Hepatocyte (in vitro differentiated cells): ENCODE measurements around the gene COL5A1.

ENCODE experiments used
- EZH2 ChIP-seq: fragments of 200-600 bp; sonication (generic); IDR thresholded peaks from 2 replicates; pipeline ENCODE4 v1.6.1; 2016; ENCODE audit warnings: antibody characterized with exemption, mild to moderate bottlenecking, borderline replicate concordance
- EZH2phosphoT487 ChIP-seq: fragments of 200-600 bp; sonication (generic); IDR thresholded peaks from one replicate; pipeline ENCODE4 v1.6.1; 2018; ENCODE audit warnings: antibody characterized with exemption, mild to moderate bottlenecking, low read depth, moderate library complexity; ENCODE audit not compliant: unreplicated experiment, severe bottlenecking
- TF ChIP-seq, protein P1 (sequence below): fragments of 200-600 bp; sonication (generic); IDR thresholded peaks from 2 replicates; pipeline ENCODE4 v1.5.1; 2016; ENCODE audit warnings: antibody characterized with exemption, mild to moderate bottlenecking; ENCODE audit not compliant: poor library complexity

DNA sequence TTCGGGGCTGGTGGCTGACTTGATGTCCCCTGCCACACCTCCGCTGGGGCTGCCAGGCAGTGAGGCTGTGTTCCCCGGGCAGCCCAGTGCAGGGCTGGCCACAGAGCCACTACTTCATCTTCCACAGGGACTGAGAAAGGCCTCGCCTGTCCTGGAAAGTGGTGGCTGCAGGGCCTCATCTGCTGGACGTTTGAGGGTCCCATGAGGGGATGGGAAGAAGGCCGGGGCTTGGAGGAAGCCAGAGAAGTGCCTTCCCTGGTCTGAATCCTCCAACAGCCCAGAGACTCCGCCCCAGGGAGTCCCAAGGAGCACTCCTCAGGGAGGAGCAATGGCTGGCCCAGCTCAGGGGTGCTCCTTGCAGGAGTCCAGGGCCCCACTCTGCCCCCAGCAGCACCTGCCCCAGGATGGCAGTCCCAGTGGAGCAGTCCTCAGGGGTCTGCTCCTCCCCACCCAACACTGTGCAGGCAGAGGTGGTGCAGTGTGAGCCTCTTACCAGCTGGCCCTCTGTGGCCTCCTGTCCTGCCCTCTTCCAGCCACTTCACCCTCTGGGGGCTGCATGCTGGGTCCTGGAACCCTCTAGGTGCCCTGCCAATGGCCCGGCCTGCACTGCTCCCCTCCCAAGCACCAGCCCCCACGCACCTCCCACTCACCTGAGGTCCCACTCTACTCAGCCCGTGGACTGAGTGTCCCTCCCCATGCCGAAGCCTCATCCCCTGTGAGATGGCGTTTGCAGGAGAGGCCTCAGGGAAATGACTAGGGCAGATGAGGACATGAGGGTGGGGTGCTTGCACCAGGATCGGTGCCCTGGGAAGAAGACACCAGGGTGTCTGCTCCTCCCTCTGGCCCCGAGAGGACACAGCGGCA is 47.3 kb upstream of the COL5A1 start:
- TF ChIP-seq, protein P1, sequence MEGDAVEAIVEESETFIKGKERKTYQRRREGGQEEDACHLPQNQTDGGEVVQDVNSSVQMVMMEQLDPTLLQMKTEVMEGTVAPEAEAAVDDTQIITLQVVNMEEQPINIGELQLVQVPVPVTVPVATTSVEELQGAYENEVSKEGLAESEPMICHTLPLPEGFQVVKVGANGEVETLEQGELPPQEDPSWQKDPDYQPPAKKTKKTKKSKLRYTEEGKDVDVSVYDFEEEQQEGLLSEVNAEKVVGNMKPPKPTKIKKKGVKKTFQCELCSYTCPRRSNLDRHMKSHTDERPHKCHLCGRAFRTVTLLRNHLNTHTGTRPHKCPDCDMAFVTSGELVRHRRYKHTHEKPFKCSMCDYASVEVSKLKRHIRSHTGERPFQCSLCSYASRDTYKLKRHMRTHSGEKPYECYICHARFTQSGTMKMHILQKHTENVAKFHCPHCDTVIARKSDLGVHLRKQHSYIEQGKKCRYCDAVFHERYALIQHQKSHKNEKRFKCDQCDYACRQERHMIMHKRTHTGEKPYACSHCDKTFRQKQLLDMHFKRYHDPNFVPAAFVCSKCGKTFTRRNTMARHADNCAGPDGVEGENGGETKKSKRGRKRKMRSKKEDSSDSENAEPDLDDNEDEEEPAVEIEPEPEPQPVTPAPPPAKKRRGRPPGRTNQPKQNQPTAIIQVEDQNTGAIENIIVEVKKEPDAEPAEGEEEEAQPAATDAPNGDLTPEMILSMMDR: no peak
- no peak for TF ChIP-seq EZH2phosphoT487
- no peak for TF ChIP-seq EZH2
